Caco-2 (cell line): ENCODE results near the gene WWC2. TPM values are rescaled to one million over a fixed set of nuclear protein-coding genes. Genes with fewer than 3 reads are reported as not detected.

Source experiments
- BruUV-seq: library from RNA; stranded (reverse); fragments of 400-500 nt; replicated peaks from 2 replicates; lab custom pipeline; 2021; lab: Mats Ljungman, UMichigan
- CTCF ChIA-PET: fragments of 300-600 bp; sonication (Branson Sonifier 250); formaldehyde crosslinking; loops from one replicate; lab custom pipeline; 2022; ENCODE audit warnings: antibody characterized with exemption; lab: Charles Lee
- POLR2A ChIA-PET: fragments of 300-600 bp; sonication (Branson Sonifier 250); formaldehyde crosslinking; loops from one replicate; lab custom pipeline; 2022; ENCODE audit warnings: antibody characterized with exemption; lab: Charles Lee
- DNase-seq, 2 experiments: peaks; one replicate each; pipeline versions ENCODE4 v3.0.0 to v3.0.0-alpha.2; 2020 to 2022
- H3K27me3 ChIP-seq: replicated peaks from 2 replicates; pipeline ENCODE4 v1.6.0; 2011; ENCODE audit warnings: low read length; ENCODE audit not compliant: control insufficient read depth, insufficient read depth
- H3K36me3 ChIP-seq: 2 replicates; pipeline ENCODE4 v1.5.1; 2011; ENCODE audit warnings: low read length; ENCODE audit not compliant: control insufficient read depth, insufficient read depth
- H3K4me1 ChIP-seq: fragments of 250-450 bp; sonication (Bioruptor Pico); 2 replicates; pipeline ENCODE4 v1.5.1; 2020; ENCODE audit warnings: mild to moderate bottlenecking
- H3K4me3 ChIP-seq: 2 replicates; pipeline ENCODE4 v1.5.1; 2011; ENCODE audit warnings: low read depth, mild to moderate bottlenecking, control low read depth, low read length
- H3K9me3 ChIP-seq: fragments of 250-450 bp; sonication (Bioruptor Pico); 2 replicates; pipeline ENCODE4 v1.5.1; 2020; ENCODE audit warnings: mild to moderate bottlenecking, moderate library complexity
- H3K27ac Mint-ChIP-seq: one replicate; pipeline ENCODE4 v1.8.0; 2022; ENCODE audit warnings: mixed read lengths; ENCODE audit not compliant: unreplicated experiment
- H3K27me3 Mint-ChIP-seq: one replicate; pipeline ENCODE4 v1.8.0; 2022; ENCODE audit warnings: mixed read lengths; ENCODE audit not compliant: insufficient read depth, unreplicated experiment
- H3K36me3 Mint-ChIP-seq: one replicate; pipeline ENCODE4 v1.8.0; 2022; ENCODE audit warnings: mild to moderate bottlenecking, mixed read lengths; ENCODE audit not compliant: insufficient read depth, unreplicated experiment
- H3K4me1 Mint-ChIP-seq: one replicate; pipeline ENCODE4 v1.8.0; 2022; ENCODE audit warnings: low read depth, mixed read lengths; ENCODE audit not compliant: unreplicated experiment
- H3K4me3 Mint-ChIP-seq: one replicate; pipeline ENCODE4 v1.8.0; 2022; ENCODE audit warnings: mild to moderate bottlenecking, moderate library complexity, mixed read lengths; ENCODE audit not compliant: unreplicated experiment
- H3K9me3 Mint-ChIP-seq: one replicate; pipeline ENCODE4 v1.8.0; 2022; ENCODE audit warnings: mixed read lengths; ENCODE audit not compliant: unreplicated experiment
- intact Hi-C: fragments of 100-400 bp; cut with micrococcal nuclease; formaldehyde crosslinking; loops from one replicate; pipeline ENCODE4 v1.10.0; 2022; ENCODE audit not compliant: unreplicated experiment
- total RNA-seq: library from RNA; stranded (reverse); gene quantifications from 2 replicates; pipeline ENCODE4 v1.2.3, GENCODE V29; 2022
- TF ChIP-seq, protein P1 (sequence below), 2 experiments: fragments of 200-600 bp in 1 of 2; IDR thresholded peaks; 1 replicate in 1 of 2; 2 replicates in 1 of 2; pipeline versions ENCODE4 v1.5.1 to v1.8.0; 2011 to 2022; ENCODE audit warnings: antibody characterized with exemption in 1 of 2, control low read depth in 1 of 2, inconsistent platforms in 1 of 2, low read depth in 1 of 2, low read length in 1 of 2, mild to moderate bottlenecking in 1 of 2, moderate library complexity in 1 of 2; ENCODE audit not compliant: insufficient read depth in 1 of 2, severe bottlenecking in 1 of 2, unreplicated experiment in 1 of 2

Gene WWC2
- total RNA-seq, 1 experiment from 2014 or later: 126 TPM

DNA sequence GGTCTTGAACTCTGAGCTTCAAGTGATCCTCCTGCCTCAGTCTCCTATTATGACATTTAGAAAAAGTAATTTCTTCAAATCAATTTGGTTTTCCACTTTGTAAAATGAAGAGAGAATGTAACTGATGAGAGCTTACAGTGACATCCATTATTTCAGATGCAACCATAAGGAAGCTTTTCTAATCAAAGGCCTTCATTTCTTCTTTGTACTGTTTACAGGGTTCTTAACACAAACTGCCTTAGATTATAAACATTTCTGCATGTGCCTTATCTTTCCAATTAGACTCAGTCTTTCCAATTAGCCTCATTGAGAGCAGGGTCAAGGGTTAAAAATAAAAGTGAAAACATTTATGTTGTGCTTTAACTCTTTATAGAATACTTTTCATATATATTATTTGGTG lies 71.8 kb downstream of the WWC2 start:
- peaks cover 64% of the 10 kb centered on the region for H3K4me1 ChIP-seq
- H3K4me3 ChIP-seq: no peak overlapping the region
- H3K36me3 ChIP-seq: no peaks in the 10 kb centered on the region
- Mint-ChIP-seq H3K36me3 (peaks cover 39% of the 10 kb centered on the region), H3K27ac (peak overlapping the region; percentile 15), H3K9me3 (peaks cover 12% of the 10 kb centered on the region), H3K4me1 (peaks cover 65% of the 10 kb centered on the region), H3K4me3 (no peak overlapping the region), H3K27me3 (no peaks in the 10 kb centered on the region)
- no TSS peak for BruUV-seq
- H3K27me3 ChIP-seq: no peaks in the 10 kb centered on the region
- intact Hi-C loops: no loop called here
- H3K9me3 ChIP-seq: no peaks in the 10 kb centered on the region
- POLR2A ChIA-PET: no interaction called here
- DNase-seq: no peak
- CTCF ChIA-PET: interaction anchor here (0.6 kb wide), 1 partner anchor 16 kb away, joined by 3 read pairs; no protein-coding TSS in a partner anchor
- TF ChIP-seq, protein P1, sequence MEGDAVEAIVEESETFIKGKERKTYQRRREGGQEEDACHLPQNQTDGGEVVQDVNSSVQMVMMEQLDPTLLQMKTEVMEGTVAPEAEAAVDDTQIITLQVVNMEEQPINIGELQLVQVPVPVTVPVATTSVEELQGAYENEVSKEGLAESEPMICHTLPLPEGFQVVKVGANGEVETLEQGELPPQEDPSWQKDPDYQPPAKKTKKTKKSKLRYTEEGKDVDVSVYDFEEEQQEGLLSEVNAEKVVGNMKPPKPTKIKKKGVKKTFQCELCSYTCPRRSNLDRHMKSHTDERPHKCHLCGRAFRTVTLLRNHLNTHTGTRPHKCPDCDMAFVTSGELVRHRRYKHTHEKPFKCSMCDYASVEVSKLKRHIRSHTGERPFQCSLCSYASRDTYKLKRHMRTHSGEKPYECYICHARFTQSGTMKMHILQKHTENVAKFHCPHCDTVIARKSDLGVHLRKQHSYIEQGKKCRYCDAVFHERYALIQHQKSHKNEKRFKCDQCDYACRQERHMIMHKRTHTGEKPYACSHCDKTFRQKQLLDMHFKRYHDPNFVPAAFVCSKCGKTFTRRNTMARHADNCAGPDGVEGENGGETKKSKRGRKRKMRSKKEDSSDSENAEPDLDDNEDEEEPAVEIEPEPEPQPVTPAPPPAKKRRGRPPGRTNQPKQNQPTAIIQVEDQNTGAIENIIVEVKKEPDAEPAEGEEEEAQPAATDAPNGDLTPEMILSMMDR (IDR thresholded peaks at IDR 0.05; ENCODE audit: insufficient read depth in 1 of 2, low read depth in 1 of 2, low read length in 1 of 2, severe bottlenecking in 1 of 2, unreplicated experiment in 1 of 2): no peak

DNA sequence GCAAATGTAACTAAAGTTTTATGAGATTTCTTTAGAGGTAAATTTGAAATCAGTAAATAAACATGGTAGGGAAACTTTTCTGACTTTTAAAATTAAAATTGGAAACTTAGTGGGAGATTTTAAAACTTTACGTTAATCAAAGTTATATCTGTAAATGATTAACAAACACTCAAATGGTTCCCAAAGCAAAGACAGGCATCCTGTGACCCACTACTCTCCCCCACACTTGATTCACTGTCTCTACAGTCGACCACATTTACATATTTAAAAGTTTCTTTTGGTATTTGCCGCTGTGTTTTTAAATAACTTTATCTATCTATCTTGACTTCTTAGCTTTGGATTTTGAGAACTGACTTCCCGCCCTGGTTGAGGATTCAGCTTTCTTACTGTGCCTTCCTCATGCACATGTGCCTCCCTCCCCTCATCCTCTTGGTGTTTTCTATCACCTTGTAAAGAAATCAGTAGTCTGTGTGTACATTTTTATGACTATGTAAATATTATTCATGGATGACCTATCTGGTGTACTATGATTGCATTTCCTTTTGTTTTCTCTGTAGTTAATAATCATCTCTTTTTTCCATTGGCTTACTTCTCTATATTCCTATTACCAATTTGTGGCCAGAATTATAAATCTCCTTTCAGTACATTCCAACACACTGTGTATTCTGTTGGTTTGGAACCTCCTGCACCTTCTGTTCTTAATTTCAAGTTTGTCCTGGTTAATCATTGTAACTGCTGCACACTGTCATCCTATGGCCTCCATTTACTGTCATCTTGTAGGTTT lies 72.6 kb downstream of the WWC2 start:
- H3K4me1 Mint-ChIP-seq: peaks cover 57% of the 10 kb centered on the region
- peak overlapping the region; percentile 30 for H3K27ac Mint-ChIP-seq
- ChIA-PET CTCF (no interaction called here), POLR2A (no interaction called here)
- no TSS peak for BruUV-seq
- H3K4me1 ChIP-seq: peaks cover 71% of the 10 kb centered on the region
- H3K9me3 ChIP-seq: no peaks in the 10 kb centered on the region
- no peaks in the 10 kb centered on the region for H3K27me3 ChIP-seq
- H3K27me3 Mint-ChIP-seq: no peaks in the 10 kb centered on the region
- TF ChIP-seq, protein P1 (IDR thresholded peaks at IDR 0.05; ENCODE audit: insufficient read depth in 1 of 2, low read depth in 1 of 2, low read length in 1 of 2, severe bottlenecking in 1 of 2, unreplicated experiment in 1 of 2): no peak
- DNase-seq: no peak
- intact Hi-C loops: no loop called here
- H3K36me3 ChIP-seq: no peaks in the 10 kb centered on the region
- peaks cover 12% of the 10 kb centered on the region for H3K9me3 Mint-ChIP-seq
- peak overlapping the region; percentile 39 for H3K4me3 Mint-ChIP-seq
- H3K36me3 Mint-ChIP-seq: peaks cover 37% of the 10 kb centered on the region
- peak overlapping the region; percentile 10; the same call in 1 of the 2 replicates for H3K4me3 ChIP-seq

DNA sequence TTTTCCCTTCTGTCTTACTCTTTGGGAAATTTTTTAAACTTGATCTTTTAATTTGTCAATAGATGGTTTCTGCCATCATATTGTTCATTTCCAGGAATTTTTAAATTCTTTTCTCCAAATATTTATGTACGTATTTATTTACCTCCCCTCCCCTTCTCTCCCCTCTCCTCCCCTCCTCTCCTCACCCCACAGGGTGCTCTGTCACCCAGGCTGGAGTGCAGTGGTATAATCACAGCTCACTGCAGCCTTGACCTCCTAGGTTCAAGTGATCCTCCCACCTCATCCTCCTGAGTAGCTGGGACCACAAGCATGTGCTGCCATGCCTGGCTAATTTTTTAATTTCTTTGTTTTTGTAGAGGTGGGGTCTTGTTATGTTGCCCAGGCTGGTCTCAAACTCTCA lies 73.8 kb downstream of the WWC2 start:
- BruUV-seq: no TSS peak
- intact Hi-C loops: no loop called here
- Histone ChIP-seq H3K27me3 (no peaks in the 10 kb centered on the region), H3K9me3 (no peaks in the 10 kb centered on the region), H3K4me3 (no peak overlapping the region), H3K36me3 (no peaks in the 10 kb centered on the region), H3K4me1 (peaks cover 78% of the 10 kb centered on the region)
- TF ChIP-seq, protein P1 (IDR thresholded peaks at IDR 0.05; ENCODE audit: insufficient read depth in 1 of 2, low read depth in 1 of 2, low read length in 1 of 2, severe bottlenecking in 1 of 2, unreplicated experiment in 1 of 2): no peak
- H3K27me3 Mint-ChIP-seq: no peaks in the 10 kb centered on the region
- peaks cover 46% of the 10 kb centered on the region for H3K4me1 Mint-ChIP-seq
- peaks cover 26% of the 10 kb centered on the region for H3K36me3 Mint-ChIP-seq
- CTCF ChIA-PET: no interaction called here
- peaks cover under 1% of the 10 kb centered on the region for H3K9me3 Mint-ChIP-seq
- H3K4me3 Mint-ChIP-seq: no peak overlapping the region
- no peak overlapping the region for H3K27ac Mint-ChIP-seq
- POLR2A ChIA-PET: no interaction called here
- DNase-seq: no peak
